Renal cortex interstitium (tissue), 11 donors: ENCODE data around the gene PCED1B. TPM values are rescaled to one million over a fixed set of nuclear protein-coding genes. Genes with fewer than 3 reads are reported as not detected.
"Not testable (repeated sequence)": the region's sequence is repeated elsewhere in the genome, so short reads cannot be mapped to it uniquely, and the experiment has no call there.

ENCODE experiments used
- DNase-seq, 11 donors: peaks; one replicate each; pipeline ENCODE4 v3.0.0-alpha.2; 2013; ENCODE audit warnings: low read depth in 9 of 11, low spot score in 4 of 11; ENCODE audit errors: extremely low read depth in 1 of 11
- polyA plus RNA-seq, 3 donors: library from polyadenylated mRNA; unstranded; fragments of 120-200 nt; gene quantifications; one replicate each; pipeline ENCODE4 v1.2.1, GENCODE V29; 2013; ENCODE audit not compliant: insufficient read length in 3 of 3

PCED1B gene
- polyA plus RNA-seq, 3 donors, result 3.3 to 5.8 (median 4.1) TPM

- DNase-seq, result not testable (repeated sequence)
Measured at GRCh38 chr12:47217595-47217869, 138.1 kb downstream of the PCED1B start.

- no peak for DNase-seq
Measured at GRCh38 chr12:47218191-47218654, 138.8 kb downstream of the PCED1B start.

- no peak for DNase-seq
Measured at GRCh38 chr12:47219243-47219642, 139.8 kb downstream of the PCED1B start.

- DNase-seq, result no peak
Measured at GRCh38 chr12:47221256-47222023, 142.0 kb downstream of the PCED1B start.

GRCh38 chr12:47222520-47223030 is 143.2 kb downstream of the PCED1B start:
- no peak for DNase-seq

- peak in 8 of 11 donors; percentile 10 to 35 (median 21) for DNase-seq
Measured at GRCh38 chr12:47223031-47223847, 143.8 kb downstream of the PCED1B start.

GRCh38 chr12:47223848-47224213 is 144.4 kb downstream of the PCED1B start:
- peak in 1 of 11 donors; percentile 5 for DNase-seq

- DNase-seq, result no peak
Measured at GRCh38 chr12:47224563-47225133, 145.2 kb downstream of the PCED1B start.

GRCh38 chr12:47225356-47225755 is 145.9 kb downstream of the PCED1B start:
- DNase-seq, result no peak

GRCh38 chr12:47226199-47226598 is 146.8 kb downstream of the PCED1B start:
- no peak for DNase-seq

GRCh38 chr12:47228802-47229201 is 149.4 kb downstream of the PCED1B start:
- DNase-seq, result no peak

- no peak for DNase-seq
Measured at GRCh38 chr12:47231456-47231855, 152.0 kb downstream of the PCED1B start.

- no peak for DNase-seq
Measured at GRCh38 chr12:47234576-47235141, 155.2 kb downstream of the PCED1B start.

GRCh38 chr12:47235258-47236040 is 156.0 kb downstream of the PCED1B start:
- DNase-seq, result no peak

GRCh38 chr12:47236109-47236714 is 156.8 kb downstream of the PCED1B start:
- DNase-seq, result no peak

GRCh38 chr12:47237751-47238211 is 158.4 kb downstream of the PCED1B start:
- no peak for DNase-seq

GRCh38 chr12:47238669-47239114 is 159.3 kb downstream of the PCED1B start:
- no peak for DNase-seq

- no peak for DNase-seq
Measured at GRCh38 chr12:47242426-47242825, 163.0 kb downstream of the PCED1B start.
